ENCODE data around the gene ROS1.

ROS1 gene

GRCh38 chr6:117352466-117353081 is 73.2 kb downstream of the ROS1 start:
- no peak for ATAC-seq (replicated peaks; ENCODE audit: extremely low read depth, poor library complexity, severe bottlenecking)
- no peaks in the 10 kb centered on the region for H3K36me3 Mint-ChIP-seq (ENCODE audit: insufficient read depth)
- H3K9me3 Mint-ChIP-seq: no peaks in the 10 kb centered on the region
- DNase-seq (ENCODE audit: low spot score in 2 of 2): no peak
- H3K4me3 Mint-ChIP-seq: no peak overlapping the region
- H3K27me3 Mint-ChIP-seq: no peaks in the 10 kb centered on the region
- no peak overlapping the region for H3K27ac Mint-ChIP-seq (ENCODE audit: low read depth)
- no peaks in the 10 kb centered on the region for H3K4me1 Mint-ChIP-seq

- Mint-ChIP-seq H3K4me3 (no peak overlapping the region), H3K27ac (ENCODE audit: low read depth) (no peak overlapping the region), H3K36me3 (ENCODE audit: insufficient read depth) (no peaks in the 10 kb centered on the region), H3K4me1 (no peaks in the 10 kb centered on the region), H3K27me3 (no peaks in the 10 kb centered on the region), H3K9me3 (no peaks in the 10 kb centered on the region)
- ATAC-seq (replicated peaks; ENCODE audit: extremely low read depth, poor library complexity, severe bottlenecking): no peak
- no peak for DNase-seq (ENCODE audit: low spot score in 2 of 2)
These were observed 74.2 kb downstream of the ROS1 start for GRCh38 chr6:117351521-117351920.

GRCh38 chr6:117346142-117346930 is 79.4 kb downstream of the ROS1 start:
- DNase-seq (ENCODE audit: low spot score in 2 of 2) (no peak), ATAC-seq (replicated peaks; ENCODE audit: extremely low read depth, poor library complexity, severe bottlenecking) (no peak)
- Mint-ChIP-seq H3K4me3 (no peak overlapping the region), H3K27me3 (peaks cover 14% of the 10 kb centered on the region), H3K4me1 (no peaks in the 10 kb centered on the region), H3K36me3 (ENCODE audit: insufficient read depth) (no peaks in the 10 kb centered on the region), H3K27ac (ENCODE audit: low read depth) (no peak overlapping the region), H3K9me3 (no peaks in the 10 kb centered on the region)

- Mint-ChIP-seq H3K27ac (ENCODE audit: low read depth) (no peak overlapping the region), H3K36me3 (ENCODE audit: insufficient read depth) (no peaks in the 10 kb centered on the region), H3K4me1 (no peaks in the 10 kb centered on the region), H3K4me3 (no peak overlapping the region), H3K27me3 (peaks cover 23% of the 10 kb centered on the region), H3K9me3 (no peaks in the 10 kb centered on the region)
- ATAC-seq (replicated peaks; ENCODE audit: extremely low read depth, poor library complexity, severe bottlenecking) (no peak), DNase-seq (ENCODE audit: low spot score in 2 of 2) (no peak)
These were observed 80.5 kb downstream of the ROS1 start for GRCh38 chr6:117345292-117345610.

GRCh38 chr6:117344444-117345291 is 81.1 kb downstream of the ROS1 start:
- Mint-ChIP-seq H3K9me3 (no peaks in the 10 kb centered on the region), H3K27me3 (peaks cover 29% of the 10 kb centered on the region), H3K4me1 (no peaks in the 10 kb centered on the region), H3K27ac (ENCODE audit: low read depth) (no peak overlapping the region), H3K4me3 (no peak overlapping the region), H3K36me3 (ENCODE audit: insufficient read depth) (no peaks in the 10 kb centered on the region)
- no peak for DNase-seq (ENCODE audit: low spot score in 2 of 2)
- ATAC-seq (replicated peaks; ENCODE audit: extremely low read depth, poor library complexity, severe bottlenecking): no peak

- Mint-ChIP-seq H3K9me3 (no peaks in the 10 kb centered on the region), H3K27ac (ENCODE audit: low read depth) (no peak overlapping the region), H3K4me1 (no peaks in the 10 kb centered on the region), H3K4me3 (no peak overlapping the region), H3K27me3 (peaks cover 53% of the 10 kb centered on the region), H3K36me3 (ENCODE audit: insufficient read depth) (no peaks in the 10 kb centered on the region)
- ATAC-seq (replicated peaks; ENCODE audit: extremely low read depth, poor library complexity, severe bottlenecking) (no peak), DNase-seq (ENCODE audit: low spot score in 2 of 2) (no peak)
These were observed 87.2 kb downstream of the ROS1 start for GRCh38 chr6:117338567-117338966.

- H3K27ac Mint-ChIP-seq (ENCODE audit: low read depth): no peak overlapping the region
- no peak for ATAC-seq (replicated peaks; ENCODE audit: extremely low read depth, poor library complexity, severe bottlenecking)
- no peaks in the 10 kb centered on the region for H3K4me1 Mint-ChIP-seq
- H3K27me3 Mint-ChIP-seq: peaks cover 62% of the 10 kb centered on the region
- DNase-seq (ENCODE audit: low spot score in 2 of 2): no peak
- peaks cover 5% of the 10 kb centered on the region for H3K36me3 Mint-ChIP-seq (ENCODE audit: insufficient read depth)
- peaks cover 11% of the 10 kb centered on the region for H3K9me3 Mint-ChIP-seq
- no peak overlapping the region for H3K4me3 Mint-ChIP-seq
These were observed 95.8 kb downstream of the ROS1 start for GRCh38 chr6:117329926-117330325.

- Mint-ChIP-seq H3K9me3 (peaks cover 11% of the 10 kb centered on the region), H3K4me3 (no peak overlapping the region), H3K27me3 (peaks cover 52% of the 10 kb centered on the region), H3K36me3 (ENCODE audit: insufficient read depth) (peaks cover 5% of the 10 kb centered on the region), H3K4me1 (no peaks in the 10 kb centered on the region), H3K27ac (ENCODE audit: low read depth) (no peak overlapping the region)
- no peak for ATAC-seq (replicated peaks; ENCODE audit: extremely low read depth, poor library complexity, severe bottlenecking)
- no peak for DNase-seq (ENCODE audit: low spot score in 2 of 2)
These were observed 97.2 kb downstream of the ROS1 start for GRCh38 chr6:117328500-117328899.

GRCh38 chr6:117328005-117328389 is 97.7 kb downstream of the ROS1 start:
- Mint-ChIP-seq H3K9me3 (peaks cover 11% of the 10 kb centered on the region), H3K4me3 (no peak overlapping the region), H3K36me3 (ENCODE audit: insufficient read depth) (peaks cover 5% of the 10 kb centered on the region), H3K27me3 (peaks cover 47% of the 10 kb centered on the region), H3K4me1 (no peaks in the 10 kb centered on the region), H3K27ac (ENCODE audit: low read depth) (no peak overlapping the region)
- no peak for DNase-seq (ENCODE audit: low spot score in 2 of 2)
- no peak for ATAC-seq (replicated peaks; ENCODE audit: extremely low read depth, poor library complexity, severe bottlenecking)

GRCh38 chr6:117327149-117328004 is 98.4 kb downstream of the ROS1 start:
- peaks cover 41% of the 10 kb centered on the region for H3K27me3 Mint-ChIP-seq
- H3K27ac Mint-ChIP-seq (ENCODE audit: low read depth): no peak overlapping the region
- DNase-seq (ENCODE audit: low spot score in 2 of 2) (no peak), ATAC-seq (replicated peaks; ENCODE audit: extremely low read depth, poor library complexity, severe bottlenecking) (no peak)
- H3K4me3 Mint-ChIP-seq: no peak overlapping the region
- peaks cover 5% of the 10 kb centered on the region for H3K36me3 Mint-ChIP-seq (ENCODE audit: insufficient read depth)
- no peaks in the 10 kb centered on the region for H3K4me1 Mint-ChIP-seq
- peaks cover 5% of the 10 kb centered on the region for H3K9me3 Mint-ChIP-seq

- peaks cover 31% of the 10 kb centered on the region for H3K27me3 Mint-ChIP-seq
- DNase-seq (ENCODE audit: low spot score in 2 of 2) (no peak), ATAC-seq (replicated peaks; ENCODE audit: extremely low read depth, poor library complexity, severe bottlenecking) (no peak)
- peaks cover 5% of the 10 kb centered on the region for H3K9me3 Mint-ChIP-seq
- no peak overlapping the region for H3K4me3 Mint-ChIP-seq
- H3K36me3 Mint-ChIP-seq (ENCODE audit: insufficient read depth): peaks cover 5% of the 10 kb centered on the region
- no peak overlapping the region for H3K27ac Mint-ChIP-seq (ENCODE audit: low read depth)
- no peaks in the 10 kb centered on the region for H3K4me1 Mint-ChIP-seq
These were observed 99.3 kb downstream of the ROS1 start for GRCh38 chr6:117326396-117326795.

- H3K9me3 Mint-ChIP-seq: no peaks in the 10 kb centered on the region
- no peaks in the 10 kb centered on the region for H3K36me3 Mint-ChIP-seq (ENCODE audit: insufficient read depth)
- no peak for DNase-seq (ENCODE audit: low spot score in 2 of 2)
- H3K27me3 Mint-ChIP-seq: peaks cover 23% of the 10 kb centered on the region
- no peak overlapping the region for H3K27ac Mint-ChIP-seq (ENCODE audit: low read depth)
- no peak overlapping the region for H3K4me3 Mint-ChIP-seq
- no peak for ATAC-seq (replicated peaks; ENCODE audit: extremely low read depth, poor library complexity, severe bottlenecking)
- no peaks in the 10 kb centered on the region for H3K4me1 Mint-ChIP-seq
These were observed 108.5 kb downstream of the ROS1 start for GRCh38 chr6:117317261-117317660.
